Measurements from ENCODE around the gene LGI4.

LGI4 gene

DNA sequence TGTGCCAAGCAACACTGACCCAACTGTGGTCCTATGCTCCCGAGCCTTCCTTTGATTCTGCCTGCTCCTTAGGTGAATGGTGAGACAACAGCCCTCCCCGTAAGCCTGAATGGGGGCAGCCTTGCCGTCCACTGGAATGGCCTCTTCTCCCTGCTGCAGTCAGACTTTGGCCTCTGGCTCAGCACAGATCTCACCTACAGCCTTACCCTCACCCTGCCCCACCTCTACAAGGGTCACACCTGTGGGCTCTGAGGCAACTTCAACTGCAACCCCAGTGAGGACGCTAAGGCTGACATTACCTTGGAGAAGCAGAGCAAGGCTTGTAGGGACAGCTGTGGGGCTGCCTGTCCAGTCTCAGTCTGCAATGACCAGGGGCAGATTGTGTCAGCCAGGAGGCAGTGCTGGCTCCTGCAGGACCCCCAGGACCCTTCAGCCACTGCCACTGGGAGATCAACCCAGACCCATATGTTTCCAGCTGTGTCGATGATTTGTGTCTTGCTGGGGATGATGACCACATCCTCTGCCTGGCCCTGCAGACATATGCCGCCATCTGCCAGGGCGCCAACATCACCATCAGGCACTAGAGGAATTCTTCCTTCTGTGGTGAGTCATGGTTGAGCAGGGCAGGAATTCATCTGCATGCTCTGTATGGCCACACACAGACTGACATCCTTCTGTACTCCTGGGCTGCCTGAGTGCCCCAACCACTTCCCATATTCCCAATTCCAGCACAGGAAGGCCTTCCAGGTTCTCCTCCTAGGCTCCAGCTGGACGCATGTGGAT, 46.5 kb downstream of the LGI4 start:
- Histone ChIP-seq H3K9ac (ENCODE audit: low read depth in 1 of 2, low read length in 2 of 2) (no peak overlapping the region), H3K4me1 (ENCODE audit: control insufficient read depth in 2 of 2, insufficient read depth in 2 of 2, low read length in 2 of 2) (peaks cover 0 to 3% of the 10 kb centered on the region in 2 donors), H3K36me3 (ENCODE audit: control insufficient read depth in 2 of 2, insufficient read depth in 2 of 2, low read length in 2 of 2) (no peaks in the 10 kb centered on the region), H3K4me3 (ENCODE audit: low read length in 2 of 2) (no peak overlapping the region), H3K27me3 (ENCODE audit: control insufficient read depth in 2 of 2, insufficient read depth in 2 of 2, low read length in 2 of 2) (peaks cover 0 to 3% of the 10 kb centered on the region in 2 donors), H3K27ac (ENCODE audit: low read depth in 2 of 2, low read length in 2 of 2) (no peak overlapping the region), H3K9me3 (ENCODE audit: control insufficient read depth in 2 of 2, low read length in 2 of 2) (no peaks in the 10 kb centered on the region)

DNA sequence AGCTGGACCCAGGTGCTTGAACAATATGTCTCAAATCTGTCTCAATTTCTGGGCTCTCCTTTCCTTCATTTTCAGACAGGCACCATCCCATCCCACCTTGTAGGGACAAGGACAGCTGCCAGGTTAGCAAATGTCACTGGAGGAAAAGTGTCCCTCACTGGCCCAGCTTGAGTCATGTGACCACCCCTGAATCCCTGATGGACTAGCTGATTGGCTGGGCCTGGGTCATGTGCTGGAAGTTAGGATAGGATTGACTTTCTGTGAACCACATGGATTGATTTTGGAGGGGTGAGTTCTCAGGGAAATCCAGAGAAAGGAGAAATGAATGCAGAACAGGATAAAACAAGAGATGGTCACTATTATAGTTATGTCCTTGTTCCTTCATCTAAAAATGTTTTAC, 47.5 kb downstream of the LGI4 start:
- no peak overlapping the region for H3K4me3 ChIP-seq (ENCODE audit: low read length in 2 of 2)
- H3K9me3 ChIP-seq (ENCODE audit: control insufficient read depth in 2 of 2, low read length in 2 of 2), result no peaks in the 10 kb centered on the region
- no peaks in the 10 kb centered on the region for H3K36me3 ChIP-seq (ENCODE audit: control insufficient read depth in 2 of 2, insufficient read depth in 2 of 2, low read length in 2 of 2)
- peaks cover 0 to 3% of the 10 kb centered on the region in 2 donors for H3K27me3 ChIP-seq (ENCODE audit: control insufficient read depth in 2 of 2, insufficient read depth in 2 of 2, low read length in 2 of 2)
- no peak overlapping the region for H3K9ac ChIP-seq (ENCODE audit: low read depth in 1 of 2, low read length in 2 of 2)
- H3K27ac ChIP-seq (ENCODE audit: low read depth in 2 of 2, low read length in 2 of 2), result no peak overlapping the region
- H3K4me1 ChIP-seq (ENCODE audit: control insufficient read depth in 2 of 2, insufficient read depth in 2 of 2, low read length in 2 of 2), result peaks cover 0 to 3% of the 10 kb centered on the region in 2 donors

DNA sequence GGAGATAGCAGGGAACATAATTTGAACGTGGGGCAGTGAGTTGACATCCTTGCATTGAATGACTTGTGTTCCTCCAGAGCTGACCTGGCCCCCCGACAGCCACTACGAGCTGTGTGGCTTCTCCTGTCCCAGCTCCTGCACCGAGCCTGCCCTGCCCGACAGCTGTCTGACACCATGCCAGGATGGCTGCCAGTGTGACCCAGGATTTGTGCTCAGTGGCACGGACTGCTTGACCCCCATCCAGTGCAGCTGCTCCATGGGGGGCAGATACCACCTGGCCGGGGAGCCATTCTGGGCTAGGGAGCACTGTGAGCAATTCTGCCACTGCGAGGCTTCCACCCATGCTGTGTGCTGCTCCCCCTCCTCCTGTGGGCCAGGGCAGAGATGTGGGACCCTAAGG, 48.4 kb downstream of the LGI4 start:
- Histone ChIP-seq H3K9me3 (ENCODE audit: control insufficient read depth in 2 of 2, low read length in 2 of 2) (no peaks in the 10 kb centered on the region), H3K27ac (ENCODE audit: low read depth in 2 of 2, low read length in 2 of 2) (no peak overlapping the region), H3K4me3 (ENCODE audit: low read length in 2 of 2) (no peak overlapping the region), H3K9ac (ENCODE audit: low read depth in 1 of 2, low read length in 2 of 2) (no peak overlapping the region), H3K27me3 (ENCODE audit: control insufficient read depth in 2 of 2, insufficient read depth in 2 of 2, low read length in 2 of 2) (peaks cover 0 to 3% of the 10 kb centered on the region in 2 donors), H3K4me1 (ENCODE audit: control insufficient read depth in 2 of 2, insufficient read depth in 2 of 2, low read length in 2 of 2) (peaks cover 0 to 3% of the 10 kb centered on the region in 2 donors), H3K36me3 (ENCODE audit: control insufficient read depth in 2 of 2, insufficient read depth in 2 of 2, low read length in 2 of 2) (no peaks in the 10 kb centered on the region)

DNA sequence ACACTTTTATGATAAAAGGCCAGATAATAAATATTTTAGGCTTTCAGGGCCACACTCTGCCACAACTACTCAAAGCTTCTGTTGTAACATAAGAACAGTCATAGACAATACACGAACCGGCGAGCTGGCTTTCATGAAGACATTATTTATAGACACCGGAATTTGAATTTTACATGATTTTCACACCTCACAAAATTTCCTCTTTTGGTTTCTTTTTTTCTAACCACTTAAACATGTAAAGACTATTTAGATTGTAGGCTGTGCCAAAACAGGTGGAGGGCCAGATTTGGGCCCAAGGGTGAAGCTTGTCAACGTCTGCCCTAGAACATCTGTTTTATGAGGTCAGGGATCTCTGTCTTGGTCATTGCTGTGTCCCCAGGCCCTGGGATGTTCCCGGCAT, 48.9 kb downstream of the LGI4 start:
- Histone ChIP-seq H3K27me3 (ENCODE audit: control insufficient read depth in 2 of 2, insufficient read depth in 2 of 2, low read length in 2 of 2) (peaks cover 0 to 3% of the 10 kb centered on the region in 2 donors), H3K4me3 (ENCODE audit: low read length in 2 of 2) (no peak overlapping the region), H3K9me3 (ENCODE audit: control insufficient read depth in 2 of 2, low read length in 2 of 2) (no peaks in the 10 kb centered on the region), H3K4me1 (ENCODE audit: control insufficient read depth in 2 of 2, insufficient read depth in 2 of 2, low read length in 2 of 2) (peaks cover 0 to 3% of the 10 kb centered on the region in 2 donors), H3K36me3 (ENCODE audit: control insufficient read depth in 2 of 2, insufficient read depth in 2 of 2, low read length in 2 of 2) (no peaks in the 10 kb centered on the region), H3K27ac (ENCODE audit: low read depth in 2 of 2, low read length in 2 of 2) (no peak overlapping the region), H3K9ac (ENCODE audit: low read depth in 1 of 2, low read length in 2 of 2) (no peak overlapping the region)

DNA sequence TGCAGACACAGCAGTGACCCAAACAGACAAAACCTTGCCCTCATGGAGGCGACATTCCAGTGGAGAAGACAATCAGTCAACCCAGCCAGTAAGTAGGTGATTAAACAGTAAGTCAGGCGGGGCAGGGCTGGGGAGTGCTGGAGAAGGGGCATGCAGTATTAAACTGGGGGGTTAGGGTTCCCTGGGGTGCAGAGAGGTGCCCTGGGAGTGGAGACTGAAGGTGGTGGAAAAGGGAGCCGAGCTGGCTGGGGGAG, 50.4 kb downstream of the LGI4 start:
- Histone ChIP-seq H3K4me1 (ENCODE audit: control insufficient read depth in 2 of 2, insufficient read depth in 2 of 2, low read length in 2 of 2) (peaks cover 0 to 3% of the 10 kb centered on the region in 2 donors), H3K4me3 (ENCODE audit: low read length in 2 of 2) (no peak overlapping the region), H3K9me3 (ENCODE audit: control insufficient read depth in 2 of 2, low read length in 2 of 2) (no peaks in the 10 kb centered on the region), H3K36me3 (ENCODE audit: control insufficient read depth in 2 of 2, insufficient read depth in 2 of 2, low read length in 2 of 2) (no peaks in the 10 kb centered on the region), H3K9ac (ENCODE audit: low read depth in 1 of 2, low read length in 2 of 2) (no peak overlapping the region), H3K27me3 (ENCODE audit: control insufficient read depth in 2 of 2, insufficient read depth in 2 of 2, low read length in 2 of 2) (peaks cover 0 to 3% of the 10 kb centered on the region in 2 donors), H3K27ac (ENCODE audit: low read depth in 2 of 2, low read length in 2 of 2) (no peak overlapping the region)

DNA sequence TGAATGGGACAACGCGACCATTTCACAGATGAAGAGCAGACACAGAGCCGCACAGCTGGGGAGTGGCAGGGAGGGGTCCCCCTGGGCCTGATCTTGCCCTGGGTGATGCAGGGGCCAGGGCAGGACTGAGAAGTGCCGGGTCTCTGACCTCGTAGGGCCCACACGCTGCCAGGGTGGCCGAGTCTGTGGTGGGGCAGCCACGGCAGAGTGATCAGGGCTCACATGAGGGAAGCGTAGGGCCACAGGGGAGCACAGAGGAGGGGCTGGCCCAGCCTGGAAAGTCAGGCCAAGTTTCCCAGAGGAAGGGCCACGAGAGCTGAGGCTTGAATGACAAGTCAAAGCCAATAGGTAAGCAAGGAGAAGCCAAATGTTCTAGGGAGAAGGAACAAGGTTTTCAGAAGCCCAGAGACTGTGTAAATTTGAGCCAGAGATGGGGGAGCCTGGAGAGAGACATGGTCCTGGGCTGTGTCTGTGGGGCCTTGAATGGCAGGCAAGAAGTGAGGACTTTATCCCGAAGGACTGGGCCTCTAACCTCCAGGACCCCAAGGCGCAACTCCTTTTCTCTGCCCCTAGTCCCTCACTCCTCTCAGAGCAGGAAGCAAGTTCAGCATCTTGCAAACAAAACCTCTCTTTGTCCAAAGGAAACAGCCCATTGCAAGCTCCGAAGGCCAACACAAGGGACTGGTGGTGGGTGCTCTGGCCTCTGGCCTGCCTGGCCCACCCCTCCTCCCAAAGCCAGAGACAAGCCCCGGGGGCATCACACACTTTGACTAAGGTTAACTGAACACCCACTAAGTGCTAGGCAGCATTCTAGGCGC, 51.0 kb downstream of the LGI4 start:
- Histone ChIP-seq H3K27ac (ENCODE audit: low read depth in 2 of 2, low read length in 2 of 2) (no peak overlapping the region), H3K4me3 (ENCODE audit: low read length in 2 of 2) (no peak overlapping the region), H3K27me3 (ENCODE audit: control insufficient read depth in 2 of 2, insufficient read depth in 2 of 2, low read length in 2 of 2) (peaks cover 0 to 3% of the 10 kb centered on the region in 2 donors), H3K9me3 (ENCODE audit: control insufficient read depth in 2 of 2, low read length in 2 of 2) (no peaks in the 10 kb centered on the region), H3K4me1 (ENCODE audit: control insufficient read depth in 2 of 2, insufficient read depth in 2 of 2, low read length in 2 of 2) (peaks cover 0 to 3% of the 10 kb centered on the region in 2 donors), H3K9ac (ENCODE audit: low read depth in 1 of 2, low read length in 2 of 2) (no peak overlapping the region), H3K36me3 (ENCODE audit: control insufficient read depth in 2 of 2, insufficient read depth in 2 of 2, low read length in 2 of 2) (no peaks in the 10 kb centered on the region)

DNA sequence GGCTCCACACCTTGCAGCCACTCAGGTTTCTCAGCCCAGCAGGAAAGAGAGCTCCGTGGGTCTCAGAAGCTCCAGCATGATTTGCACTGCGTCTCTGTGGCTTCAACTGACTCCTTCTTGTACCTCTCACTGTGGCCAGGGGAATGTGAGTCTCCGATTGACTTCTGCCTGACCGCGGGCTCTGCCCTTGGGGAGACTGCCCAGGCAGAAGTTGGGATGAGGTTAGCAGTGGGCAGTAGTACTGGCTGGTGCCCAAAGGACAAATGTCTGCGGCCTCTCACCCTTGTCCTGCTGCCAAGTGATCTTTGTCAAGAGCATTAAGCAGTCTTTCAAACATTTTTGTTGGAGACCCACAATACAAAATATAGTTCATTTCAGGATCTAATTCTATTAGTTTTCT, 53.7 kb downstream of the LGI4 start:
- peaks cover 0 to 3% of the 10 kb centered on the region in 2 donors for H3K4me1 ChIP-seq (ENCODE audit: control insufficient read depth in 2 of 2, insufficient read depth in 2 of 2, low read length in 2 of 2)
- H3K27ac ChIP-seq (ENCODE audit: low read depth in 2 of 2, low read length in 2 of 2), result no peak overlapping the region
- H3K9ac ChIP-seq (ENCODE audit: low read depth in 1 of 2, low read length in 2 of 2), result no peak overlapping the region
- H3K27me3 ChIP-seq (ENCODE audit: control insufficient read depth in 2 of 2, insufficient read depth in 2 of 2, low read length in 2 of 2), result no peaks in the 10 kb centered on the region
- H3K9me3 ChIP-seq (ENCODE audit: control insufficient read depth in 2 of 2, low read length in 2 of 2), result no peaks in the 10 kb centered on the region
- no peak overlapping the region for H3K4me3 ChIP-seq (ENCODE audit: low read length in 2 of 2)
- no peaks in the 10 kb centered on the region for H3K36me3 ChIP-seq (ENCODE audit: control insufficient read depth in 2 of 2, insufficient read depth in 2 of 2, low read length in 2 of 2)

DNA sequence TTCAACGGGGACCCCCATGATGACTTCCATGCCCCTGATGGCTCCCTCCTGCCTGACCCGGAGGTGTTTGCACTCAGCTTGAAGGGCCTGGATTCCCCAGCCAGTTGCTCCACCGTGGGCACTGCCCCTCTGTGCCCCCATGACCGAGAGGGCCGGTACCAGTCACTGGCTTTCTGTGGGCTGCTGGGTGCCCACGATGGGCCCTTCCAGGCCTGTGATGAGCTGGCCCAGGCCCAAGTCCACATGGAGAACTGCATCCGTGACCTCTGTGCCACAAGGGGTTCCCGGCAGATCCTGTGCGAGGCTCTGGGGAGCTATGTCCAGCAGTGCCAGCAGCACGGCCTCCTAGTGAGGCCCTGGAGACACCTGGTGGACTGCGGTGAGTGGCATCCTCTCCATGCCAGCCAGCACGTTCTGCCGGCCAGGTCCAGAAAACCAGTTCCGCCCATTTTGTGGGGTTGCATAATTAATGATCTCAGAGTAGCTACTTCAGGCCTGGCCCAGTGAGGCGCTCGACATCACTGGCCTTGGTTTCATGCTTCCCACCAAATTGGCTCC, 54.2 kb downstream of the LGI4 start:
- Histone ChIP-seq H3K27me3 (ENCODE audit: control insufficient read depth in 2 of 2, insufficient read depth in 2 of 2, low read length in 2 of 2) (no peaks in the 10 kb centered on the region), H3K9me3 (ENCODE audit: control insufficient read depth in 2 of 2, low read length in 2 of 2) (no peaks in the 10 kb centered on the region), H3K4me3 (ENCODE audit: low read length in 2 of 2) (no peak overlapping the region), H3K9ac (ENCODE audit: low read depth in 1 of 2, low read length in 2 of 2) (no peak overlapping the region), H3K27ac (ENCODE audit: low read depth in 2 of 2, low read length in 2 of 2) (no peak overlapping the region), H3K4me1 (ENCODE audit: control insufficient read depth in 2 of 2, insufficient read depth in 2 of 2, low read length in 2 of 2) (peaks cover 0 to 3% of the 10 kb centered on the region in 2 donors), H3K36me3 (ENCODE audit: control insufficient read depth in 2 of 2, insufficient read depth in 2 of 2, low read length in 2 of 2) (no peaks in the 10 kb centered on the region)

DNA sequence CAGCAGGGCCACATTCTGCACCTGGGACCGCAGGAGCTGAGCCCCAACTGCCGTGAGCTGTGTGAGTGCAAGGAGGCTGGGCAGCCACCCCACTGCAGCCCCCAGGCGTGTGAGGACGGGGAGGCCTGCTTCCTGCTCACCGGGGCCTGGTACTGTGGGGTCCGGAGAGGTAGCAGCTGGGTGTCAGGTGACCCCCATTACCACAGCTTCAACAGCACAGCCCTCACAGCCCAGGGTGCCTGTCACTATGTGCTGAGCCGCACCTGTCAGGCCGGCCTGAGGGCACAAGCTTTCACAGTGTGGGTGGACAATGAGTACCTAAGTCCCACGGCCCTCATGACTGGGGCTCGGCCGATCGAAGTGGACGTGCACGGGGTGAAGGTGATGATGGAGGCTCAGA, 55.0 kb downstream of the LGI4 start:
- Histone ChIP-seq H3K9ac (ENCODE audit: low read depth in 1 of 2, low read length in 2 of 2) (no peak overlapping the region), H3K9me3 (ENCODE audit: control insufficient read depth in 2 of 2, low read length in 2 of 2) (no peaks in the 10 kb centered on the region), H3K4me3 (ENCODE audit: low read length in 2 of 2) (no peak overlapping the region), H3K4me1 (ENCODE audit: control insufficient read depth in 2 of 2, insufficient read depth in 2 of 2, low read length in 2 of 2) (no peaks in the 10 kb centered on the region), H3K27ac (ENCODE audit: low read depth in 2 of 2, low read length in 2 of 2) (no peak overlapping the region), H3K36me3 (ENCODE audit: control insufficient read depth in 2 of 2, insufficient read depth in 2 of 2, low read length in 2 of 2) (no peaks in the 10 kb centered on the region), H3K27me3 (ENCODE audit: control insufficient read depth in 2 of 2, insufficient read depth in 2 of 2, low read length in 2 of 2) (no peaks in the 10 kb centered on the region)

Measured in mucosa of rectum (tissue), 2 donors.